SK-N-SH treated with all-trans-retinoic acid at 6 μM for 48 hours (cell line): ENCODE results near the gene C20orf144.
"Not testable (repeated sequence)": the region's sequence is repeated elsewhere in the genome, so short reads cannot be mapped to it uniquely, and the experiment has no call there.

Source experiments
- ARNTL ChIP-seq: fragments of 450-650 bp; formaldehyde crosslinking; IDR thresholded peaks from 2 replicates; pipeline ENCODE4 v1.5.0; 2020; ENCODE audit warnings: low read depth, mild to moderate bottlenecking, moderate library complexity, borderline replicate concordance
- CSDC2 ChIP-seq: fragments of 250-450 bp; sonication (Bioruptor Pico); IDR thresholded peaks from 2 replicates; pipeline ENCODE4 v1.5.0; 2020; ENCODE audit warnings: mild to moderate bottlenecking, moderate library complexity
- CSRNP3 ChIP-seq: fragments of 250-450 bp; sonication (Bioruptor Pico); IDR thresholded peaks from 2 replicates; pipeline ENCODE4 v1.5.1; 2021; ENCODE audit warnings: mild to moderate bottlenecking, moderate library complexity
- ESRRG ChIP-seq: fragments of 250-450 bp; sonication (Bioruptor Pico); IDR thresholded peaks from 2 replicates; pipeline ENCODE4 v1.6.1; 2021; ENCODE audit warnings: mild to moderate bottlenecking
- ISL1 ChIP-seq: fragments of 250-450 bp; sonication (Bioruptor Pico); IDR thresholded peaks from 2 replicates; pipeline ENCODE4 v2.1.2; 2022; ENCODE audit warnings: mild to moderate bottlenecking, moderate library complexity
- PATZ1 ChIP-seq: fragments of 250-450 bp; sonication (Bioruptor Pico); IDR thresholded peaks from 2 replicates; pipeline ENCODE4 v1.8.0; 2020; ENCODE audit warnings: mild to moderate bottlenecking, moderate library complexity, borderline replicate concordance
- RARB ChIP-seq: fragments of 250-450 bp; sonication (Bioruptor Pico); IDR thresholded peaks from 2 replicates; pipeline ENCODE4 v1.8.0; 2021; ENCODE audit warnings: mild to moderate bottlenecking, moderate library complexity
- TOX ChIP-seq: fragments of 250-450 bp; sonication (Bioruptor Pico); IDR thresholded peaks from 2 replicates; pipeline ENCODE4 v1.8.0; 2021; ENCODE audit warnings: mild to moderate bottlenecking, moderate library complexity, borderline replicate concordance
- ZNF70 ChIP-seq: fragments of 450-650 bp; formaldehyde crosslinking; IDR thresholded peaks from 2 replicates; pipeline ENCODE4 v1.5.0; 2020; ENCODE audit warnings: mild to moderate bottlenecking, moderate library complexity
- ZNF8 ChIP-seq: fragments of 450-650 bp; formaldehyde crosslinking; IDR thresholded peaks from 2 replicates; pipeline ENCODE4 v1.5.0; 2020; ENCODE audit warnings: mild to moderate bottlenecking, moderate library complexity

GRCh38 chr20:33698966-33699365 is 36.8 kb downstream of the C20orf144 start:
- TF ChIP-seq ARNTL (CRISPR knock-in tag); ZNF70 (CRISPR knock-in tag); ISL1 (CRISPR knock-in tag); PATZ1; CSRNP3 (CRISPR knock-in tag); ESRRG (CRISPR knock-in tag); ZNF8 (CRISPR knock-in tag); TOX (CRISPR knock-in tag); RARB; CSDC2 (CRISPR knock-in tag): not testable (repeated sequence)
